GM18502 (cell line): Measurements from ENCODE around the gene HBD.
"Not testable (repeated sequence)": the region's sequence is repeated elsewhere in the genome, so short reads cannot be mapped to it uniquely, and the experiment has no call there.

Experiments used
- ATAC-seq: cut with Tn5 transposase; IDR thresholded peaks from one replicate; pipeline ENCODE4 v1.9.1; 2021; ENCODE audit warnings: mild to moderate bottlenecking; ENCODE audit not compliant: unreplicated experiment, poor library complexity

Gene HBD

GRCh38 chr11:5254023-5254422 lies 19.7 kb upstream of the HBD start:
- not testable (repeated sequence) for ATAC-seq

- ATAC-seq, result not testable (repeated sequence)
Observed at GRCh38 chr11:5253440-5253839, 19.2 kb upstream of the HBD start.

GRCh38 chr11:5252919-5253265 lies 18.6 kb upstream of the HBD start:
- ATAC-seq, result no peak

- no peak for ATAC-seq
Observed at GRCh38 chr11:5252192-5252918, 18.1 kb upstream of the HBD start.

- no peak for ATAC-seq
Observed at GRCh38 chr11:5251746-5252145, 17.5 kb upstream of the HBD start.

- no peak for ATAC-seq
Observed at GRCh38 chr11:5250543-5251204, 16.4 kb upstream of the HBD start.

- ATAC-seq, result not testable (repeated sequence)
Observed at GRCh38 chr11:5249807-5250396, 15.6 kb upstream of the HBD start, which contains the start of gene HBG1. TSS of gene HBG1 (minus strand) at chr11:5249857. CDS start at chr11:5249804, 53 bp downstream.

- ATAC-seq, result not testable (repeated sequence)
Observed at GRCh38 chr11:5248498-5248897, 14.2 kb upstream of the HBD start.

GRCh38 chr11:5247472-5248192 lies 13.3 kb upstream of the HBD start:
- ATAC-seq, result no peak

GRCh38 chr11:5246772-5247471 lies 12.6 kb upstream of the HBD start:
- no peak for ATAC-seq

GRCh38 chr11:5245155-5245554 lies 10.9 kb upstream of the HBD start:
- no peak for ATAC-seq

GRCh38 chr11:5243816-5244180 lies 9.5 kb upstream of the HBD start:
- ATAC-seq, result no peak

GRCh38 chr11:5242933-5243815 lies 8.9 kb upstream of the HBD start:
- peak; percentile 65 for ATAC-seq

GRCh38 chr11:5242208-5242607 lies 7.9 kb upstream of the HBD start:
- no peak for ATAC-seq

- no peak for ATAC-seq
Observed at GRCh38 chr11:5241458-5241857, 7.2 kb upstream of the HBD start.

GRCh38 chr11:5240458-5240857 lies 6.2 kb upstream of the HBD start:
- ATAC-seq, result no peak

GRCh38 chr11:5240056-5240455 lies 5.8 kb upstream of the HBD start:
- ATAC-seq, result no peak

- ATAC-seq, result no peak
Observed at GRCh38 chr11:5239046-5239445, 4.8 kb upstream of the HBD start.

GRCh38 chr11:5238486-5238885 lies 4.2 kb upstream of the HBD start:
- no peak for ATAC-seq
